HG03575 (cell line): ENCODE measurements around the gene STRN.

ENCODE experiments used
- ATAC-seq: cut with Tn5 transposase; IDR thresholded peaks from one replicate; pipeline ENCODE4 v1.9.1; 2021; ENCODE audit not compliant: unreplicated experiment, insufficient number of reproducible peaks, low FRiP score; ENCODE audit errors: extremely low read depth

STRN gene

DNA sequence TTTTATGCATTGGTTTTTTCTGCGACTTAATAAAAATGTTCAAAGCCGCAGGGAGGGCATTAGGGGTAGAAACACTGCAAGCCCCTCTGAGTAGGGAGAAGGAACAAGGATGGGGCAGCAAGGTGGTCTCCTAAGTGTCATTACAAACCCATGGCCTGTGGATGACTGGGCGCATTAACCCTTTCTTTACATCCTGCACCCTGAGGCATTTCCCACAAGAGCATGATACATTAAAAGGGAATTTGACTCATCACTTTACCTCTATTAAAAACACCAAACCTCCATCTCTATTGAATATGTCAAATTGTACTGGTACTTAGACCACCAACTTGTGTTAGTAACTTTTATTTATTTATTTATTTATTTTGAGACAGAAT is 157.3 kb downstream of the STRN start:
- no peak for ATAC-seq

DNA sequence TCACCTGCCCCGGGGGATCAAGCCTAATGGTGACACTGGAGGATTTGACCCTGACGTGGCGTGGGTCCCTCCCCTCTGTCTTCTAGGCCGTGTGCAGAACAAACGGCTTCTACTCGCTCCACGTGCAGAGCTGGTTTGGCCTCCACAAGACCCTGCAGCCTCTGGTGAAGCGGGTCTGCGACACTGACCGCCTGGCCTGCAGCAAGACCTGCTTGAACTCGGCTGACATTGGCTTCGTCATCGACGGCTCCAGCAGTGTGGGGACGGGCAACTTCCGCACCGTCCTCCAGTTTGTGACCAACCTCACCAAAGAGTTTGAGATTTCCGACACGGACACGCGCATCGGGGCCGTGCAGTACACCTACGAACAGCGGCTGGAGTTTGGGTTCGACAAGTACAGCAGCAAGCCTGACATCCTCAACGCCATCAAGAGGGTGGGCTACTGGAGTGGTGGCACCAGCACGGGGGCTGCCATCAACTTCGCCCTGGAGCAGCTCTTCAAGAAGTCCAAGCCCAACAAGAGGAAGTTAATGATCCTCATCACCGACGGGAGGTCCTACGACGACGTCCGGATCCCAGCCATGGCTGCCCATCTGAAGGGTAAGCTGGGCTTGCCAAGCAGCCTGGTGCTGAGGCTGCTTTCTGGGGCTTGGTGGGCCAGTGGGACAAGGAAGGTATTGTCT is 157.8 kb downstream of the STRN start:
- ATAC-seq = no peak

DNA sequence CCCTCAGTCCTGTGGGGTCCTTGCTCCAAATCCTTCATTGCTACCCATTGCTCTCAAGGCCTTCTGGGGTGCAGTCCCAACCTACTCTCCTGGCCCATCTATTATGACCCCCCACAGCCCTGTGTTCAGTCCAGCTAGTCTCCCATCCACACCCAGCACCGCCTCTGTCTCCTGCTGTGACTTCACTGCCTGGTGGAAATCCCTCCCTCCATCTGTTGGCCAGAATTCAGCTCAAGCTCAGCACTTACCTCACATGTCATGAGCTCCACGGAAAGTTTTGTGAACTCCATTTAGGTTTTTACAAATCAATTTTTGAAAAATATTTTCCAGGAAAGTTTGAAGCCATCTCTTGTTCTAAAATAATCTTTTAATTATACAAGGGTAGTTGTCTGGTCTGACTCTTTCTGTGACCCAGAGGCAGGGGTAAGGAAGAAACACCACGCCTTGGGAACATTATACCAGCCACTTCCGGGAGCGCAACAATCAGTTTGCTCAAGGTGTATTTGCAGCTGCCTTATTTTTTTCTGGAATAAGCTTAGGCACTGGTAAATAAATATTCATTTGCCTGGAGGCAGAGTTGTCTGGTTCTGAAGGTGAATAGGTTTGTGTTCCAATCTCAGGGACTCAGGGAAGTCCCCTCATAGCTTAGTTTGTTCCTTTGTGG is 159.0 kb downstream of the STRN start:
- ATAC-seq = no peak

DNA sequence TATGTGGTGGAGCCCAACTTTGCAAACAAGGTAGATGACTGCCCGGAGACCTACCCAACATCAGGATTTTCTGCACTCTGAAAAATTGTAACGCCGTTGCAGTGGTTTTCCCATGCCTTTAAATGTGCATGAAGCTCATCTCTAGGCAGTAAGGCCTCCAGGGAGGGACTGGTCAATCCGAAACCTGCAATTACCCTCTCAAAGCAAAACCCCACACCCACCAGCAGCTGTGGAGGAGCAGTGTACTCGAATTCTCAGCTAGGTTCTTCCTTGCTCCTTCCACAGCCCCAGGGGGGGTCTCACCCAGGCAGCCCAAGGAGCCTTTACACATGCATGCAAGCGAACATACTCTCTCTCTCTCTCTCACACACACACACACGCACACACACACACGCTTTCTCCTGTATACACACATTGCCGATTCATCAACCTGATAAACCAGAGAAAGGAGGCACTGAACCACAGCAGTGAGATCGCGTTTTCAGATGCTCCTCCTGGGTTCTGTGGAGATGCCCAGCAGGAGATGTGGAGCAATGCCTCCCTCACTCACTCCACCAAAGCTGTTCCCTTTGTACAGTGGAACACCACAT is 160.6 kb downstream of the STRN start:
- ATAC-seq = no peak

DNA sequence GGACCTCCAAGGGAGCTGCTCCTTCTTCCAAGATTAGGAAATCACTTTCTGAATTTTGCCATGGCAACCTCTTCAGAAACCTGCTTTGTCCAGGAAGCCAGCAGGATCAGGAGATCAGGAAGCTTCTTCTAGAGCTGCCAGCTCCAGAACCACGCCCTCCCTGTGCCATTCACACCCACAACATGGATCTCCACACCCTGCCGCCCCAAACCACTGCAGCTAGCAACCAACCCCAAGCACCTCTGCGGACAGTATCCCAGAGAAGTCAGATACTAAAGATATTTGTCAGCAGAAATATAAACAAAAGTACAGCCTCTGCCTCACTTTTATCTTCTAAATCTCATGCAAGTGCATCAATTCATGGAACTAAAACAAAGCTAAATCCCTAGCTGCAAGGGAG is 163.4 kb downstream of the STRN start:
- ATAC-seq = no peak

DNA sequence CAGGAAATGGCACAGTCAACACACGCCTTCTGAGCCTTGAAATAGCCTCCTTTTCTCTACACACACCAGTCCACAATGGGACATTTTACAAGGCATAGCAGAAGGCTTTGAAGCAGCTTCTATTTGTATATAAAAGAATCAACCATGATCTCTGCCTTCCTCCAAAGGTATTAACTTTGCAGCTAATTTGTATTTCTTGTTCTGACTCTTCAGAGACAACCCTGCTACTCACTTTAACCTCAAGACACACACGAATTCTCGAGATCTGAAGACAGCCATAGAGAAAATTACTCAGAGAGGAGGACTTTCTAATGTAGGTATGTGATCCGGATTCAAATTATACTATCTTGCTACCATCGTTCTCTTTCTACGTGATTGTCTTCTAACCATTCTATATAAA is 165.2 kb downstream of the STRN start:
- no peak for ATAC-seq

DNA sequence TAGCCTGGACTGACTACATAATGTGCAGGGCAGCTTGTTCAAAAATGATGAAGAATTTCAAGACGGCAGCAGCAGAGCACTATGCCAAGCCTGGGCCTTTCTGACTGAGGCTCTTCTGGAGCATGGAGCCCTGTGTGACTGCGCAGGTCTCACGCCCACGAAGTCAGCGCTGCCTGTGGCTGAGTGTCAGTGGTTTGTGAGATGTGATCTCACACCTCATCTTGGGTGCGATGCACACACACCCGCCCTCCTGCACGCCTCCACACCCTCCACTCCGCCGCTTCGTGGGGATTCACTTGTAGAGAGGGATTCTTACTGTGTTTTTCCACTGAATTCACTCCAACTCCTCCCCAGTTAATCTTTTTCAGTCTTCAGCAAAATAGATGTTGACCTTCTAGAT is 166.0 kb downstream of the STRN start:
- no peak for ATAC-seq

DNA sequence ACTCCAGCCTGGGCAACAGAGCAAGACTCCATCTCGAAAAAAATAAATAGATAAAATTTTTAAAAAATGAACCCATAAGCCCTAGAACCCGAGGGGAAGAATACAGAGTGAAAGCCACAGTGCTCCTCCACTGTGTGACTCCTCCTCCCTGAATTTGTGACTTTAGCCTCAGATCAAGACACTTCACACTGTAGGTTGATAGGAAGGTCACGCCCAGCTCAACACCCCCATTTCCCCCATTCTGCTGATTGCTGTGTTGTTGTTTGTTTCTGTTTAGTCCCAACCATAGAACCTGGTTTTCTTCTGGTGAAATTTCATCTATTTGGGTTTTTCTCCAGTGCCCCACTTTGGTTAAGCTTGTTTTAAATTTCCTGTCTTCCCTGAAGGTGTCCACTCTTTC is 167.6 kb downstream of the STRN start:
- ATAC-seq = no peak

DNA sequence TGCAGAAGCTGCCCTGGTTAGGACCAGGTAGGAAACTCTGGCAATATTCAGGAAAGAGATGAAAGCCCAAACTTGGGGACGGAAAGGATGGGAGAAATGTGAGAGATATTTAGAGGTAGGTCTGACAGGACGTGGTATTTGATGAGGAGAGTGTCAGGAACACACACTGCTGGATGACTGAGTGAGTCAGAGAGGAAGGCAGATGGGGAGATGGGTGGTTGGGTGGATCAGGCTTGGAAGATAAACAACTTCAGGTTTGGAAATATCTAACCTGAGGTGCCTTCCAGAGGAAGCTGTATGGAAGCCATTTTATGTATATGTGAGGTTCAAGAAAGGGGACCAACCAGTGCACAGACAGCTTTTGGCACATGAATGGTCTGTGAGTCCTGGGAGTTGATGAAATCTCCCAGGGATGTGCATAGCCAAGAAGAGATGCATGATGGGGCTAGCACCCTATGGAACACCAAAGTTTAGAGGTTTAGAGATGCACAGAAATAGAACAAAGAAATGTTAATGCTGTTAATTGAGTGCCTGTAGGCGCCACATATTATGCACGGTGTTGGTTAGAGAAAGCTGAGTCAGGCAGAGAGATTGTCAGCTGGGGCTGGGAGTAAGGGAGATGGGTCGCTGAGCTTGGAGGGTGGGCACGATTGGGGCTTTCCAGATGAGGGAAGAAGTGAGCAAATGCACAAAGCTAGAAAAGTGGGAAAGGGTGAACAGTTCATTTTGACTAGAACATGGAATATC is 168.8 kb downstream of the STRN start:
- ATAC-seq = no peak
